Placental pericyte (primary cell): ENCODE measurements around the gene ABRACL. TPM values are rescaled to one million over a fixed set of nuclear protein-coding genes. Genes with fewer than 3 reads are reported as not detected.

Experiments used
- total RNA-seq: library from RNA; depleted of rRNA; stranded (reverse); fragments of >200 nt; gene quantifications from 2 replicates; pipeline ENCODE4 v1.2.3, GENCODE V29; 2012

Gene ABRACL, protein sequence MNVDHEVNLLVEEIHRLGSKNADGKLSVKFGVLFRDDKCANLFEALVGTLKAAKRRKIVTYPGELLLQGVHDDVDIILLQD
- 19.7 and 31.6 TPM in 2 replicates for total RNA-seq

GRCh38 chr6:139028658-139029469, at the start of gene ABRACL:
Gene ABRACL (plus strand): TSS chr6:139028745. CDS start chr6:139034161, 5,416 bp downstream.

DNA sequence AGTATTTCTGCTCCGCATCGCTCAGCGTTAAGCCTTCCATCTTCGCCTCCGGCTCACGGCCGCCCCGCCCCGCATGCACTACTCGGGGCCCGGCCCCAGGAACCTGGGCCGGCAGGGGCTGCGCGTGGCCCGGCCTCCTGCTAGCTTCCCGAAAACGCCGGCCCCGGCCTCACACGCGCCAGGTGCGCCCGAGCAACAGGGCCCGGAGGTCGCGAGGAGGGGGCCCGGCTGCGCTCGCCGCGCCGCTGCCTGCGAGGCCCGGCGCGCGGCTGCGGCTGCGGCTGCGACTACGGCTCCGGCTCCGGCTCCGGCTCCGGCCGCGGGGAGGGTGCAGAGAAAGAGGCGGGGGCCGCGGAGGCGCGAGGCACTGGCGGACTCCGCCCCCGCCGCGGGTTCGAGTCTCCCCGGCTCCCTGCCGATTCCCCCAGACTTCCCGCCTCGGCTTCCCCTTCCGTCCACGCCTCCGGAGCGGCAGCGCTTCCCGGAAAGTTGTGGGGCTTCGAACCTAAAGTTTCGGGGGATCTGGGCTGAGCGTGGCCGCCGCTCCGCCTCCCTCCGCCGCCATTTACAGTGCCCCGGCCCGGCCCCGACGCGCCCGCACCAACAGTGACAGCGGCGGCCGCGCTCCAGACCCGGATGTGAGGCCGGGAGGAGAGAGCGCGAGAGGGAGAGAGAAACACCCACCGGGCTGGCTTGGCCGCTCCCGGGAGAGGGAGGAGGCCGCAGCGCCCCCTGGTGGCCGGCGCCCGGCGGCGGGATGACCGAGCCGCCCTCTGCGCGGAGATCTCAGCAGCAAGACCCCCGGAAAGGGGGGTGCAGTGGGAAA, 40.7 kb upstream of the ABRACL start, which contains the start of gene REPS1:
TSS of gene REPS1 (minus strand) at position 611 of the 826 bp plus-strand sequence. CDS start at position 40, 571 bp downstream.

Other genes starting within 250 kb of the ABRACL start
- gene ECT2L, start 232.7 kb upstream of the ABRACL start, total RNA-seq: not detected in 2 replicates
- 27.4 and 35.9 TPM in 2 replicates for gene REPS1, start 40.5 kb upstream of the ABRACL start, total RNA-seq
- gene HECA, start 106.3 kb downstream of the ABRACL start, total RNA-seq: 14.4 and 14.7 TPM in 2 replicates